Dorsolateral prefrontal cortex (tissue), 118 donors: Measurements from ENCODE around the gene LSM4. TPM values are rescaled to one million over a fixed set of nuclear protein-coding genes. Genes with fewer than 3 reads are reported as not detected.

Source experiments
- microRNA-seq, 43 experiments: library from miRNA; unstranded; fragments of <30 nt; microRNA quantifications; one replicate each; pipeline ENCODE4 v1.2.0, GENCODE V29; 2022
- total RNA-seq, 120 experiments: library from RNA; stranded (reverse); gene quantifications; one replicate each; pipeline versions ENCODE4 v1.2.3 to v1.2.4, GENCODE V29; 2022

Gene LSM4
- total RNA-seq, 120 experiments from 2014 or later: 46.4 to 115 (median 74.8) TPM

Small RNA genes within 50 kb of the gene (microRNA-seq; reads per million reads assigned to microRNA genes)
- 0 to 16.2 (median 4.4) reads per million in 43 experiments for gene MIR3188

Other genes starting within 250 kb of the LSM4 start
- 1 to 10 TPM in 102 of 120 experiments, under 1 TPM in 18; 0.32 to 5.4 (median 1.5) TPM for gene IL12RB1, start 236.1 kb downstream of the LSM4 start, total RNA-seq
- gene MAST3, start 225.3 kb downstream of the LSM4 start, total RNA-seq: 100 to 1,000 TPM; 138 to 282 (median 205) TPM
- gene PIK3R2, start 169.9 kb downstream of the LSM4 start, total RNA-seq: 10 to 100 TPM; 32.9 to 92.3 (median 63.4) TPM
- 10 to 100 TPM in 35 of 120 experiments, 1 to 10 TPM in 68, under 1 TPM in 9, not detected in 8; 0.30 to 75.4 (median 7.3) TPM for gene IFI30, start 149.3 kb downstream of the LSM4 start, total RNA-seq
- 10 to 100 TPM in 12 of 120 experiments, 1 to 10 TPM in 108; 3.8 to 12.2 (median 7.5) TPM for gene MPV17L2, start 129.9 kb downstream of the LSM4 start, total RNA-seq
- 100 to 1,000 TPM; 110 to 560 (median 402) TPM for gene RAB3A, start 119.0 kb downstream of the LSM4 start, total RNA-seq
- gene PDE4C, start 96.6 kb downstream of the LSM4 start, total RNA-seq: 10 to 100 TPM in 12 of 120 experiments, 1 to 10 TPM in 107, under 1 TPM in 1; 0.81 to 14.6 (median 4.8) TPM
- 10 to 100 TPM in 1 of 120 experiments, 1 to 10 TPM in 119; 1.8 to 14.5 (median 4.1) TPM for gene IQCN, start 48.6 kb downstream of the LSM4 start, total RNA-seq
- gene JUND, start 41.5 kb downstream of the LSM4 start, total RNA-seq: 100 to 1,000 TPM; 163 to 440 (median 240) TPM
- 10 to 100 TPM; 20.4 to 93.6 (median 37.7) TPM for gene PGPEP1, start 17.5 kb upstream of the LSM4 start, total RNA-seq
- gene GDF15, start 63.1 kb upstream of the LSM4 start, total RNA-seq: 1 to 10 TPM in 56 of 120 experiments, under 1 TPM in 35, not detected in 29; 0.43 to 7.1 (median 1.2) TPM
- gene LRRC25, start 74.5 kb upstream of the LSM4 start, total RNA-seq: 10 to 100 TPM in 1 of 120 experiments, 1 to 10 TPM in 99, under 1 TPM in 19, not detected in 1; 0.44 to 11.8 (median 1.8) TPM
- 100 to 1,000 TPM in 39 of 120 experiments, 10 to 100 TPM in 81; 42.5 to 168 (median 93.8) TPM for gene SSBP4, start 96.3 kb upstream of the LSM4 start, total RNA-seq
- gene ISYNA1, start 115.1 kb upstream of the LSM4 start, total RNA-seq: 100 to 1,000 TPM in 1 of 120 experiments, 10 to 100 TPM in 118, 1 to 10 TPM in 1; 7.4 to 118 (median 26.3) TPM
- gene ELL, start 199.0 kb upstream of the LSM4 start, total RNA-seq: 10 to 100 TPM in 119 of 120 experiments, 1 to 10 TPM in 1; 9.4 to 22.3 (median 15.4) TPM
- gene FKBP8, start 220.5 kb upstream of the LSM4 start, total RNA-seq: 100 to 1,000 TPM; 391 to 680 (median 539) TPM
- gene KXD1, start 234.8 kb upstream of the LSM4 start, total RNA-seq: 10 to 100 TPM; 46.5 to 90.8 (median 64.8) TPM
- 100 to 1,000 TPM; 378 to 577 (median 453) TPM for gene UBA52, start 248.8 kb upstream of the LSM4 start, total RNA-seq